Naive thymus-derived CD4-positive, alpha-beta T cell (primary cell): Measurements from ENCODE around the gene STX16. TPM values are rescaled to one million over a fixed set of nuclear protein-coding genes. Genes with fewer than 3 reads are reported as not detected.

Experiments
- ATAC-seq: fragments of 150-1000 bp; cut with Tn5 transposase; 2 replicates; pipeline ENCODE4 v1.10.0; 2021; ENCODE audit warnings: mild to moderate bottlenecking, moderate library complexity
- CTCF ChIA-PET: fragments of 350-600 bp; sonication (Branson Sonifier 250); formaldehyde crosslinking; loops from one replicate; lab custom pipeline; 2021; ENCODE audit warnings: antibody characterized with exemption; lab: Charles Lee
- POLR2A ChIA-PET: fragments of 350-600 bp; sonication (Branson Sonifier 250); formaldehyde crosslinking; loops from one replicate; lab custom pipeline; 2021; ENCODE audit warnings: antibody characterized with exemption, inconsistent platforms; lab: Charles Lee
- DNase-seq, 9 donors: peaks; one replicate each; pipeline versions ENCODE4 v3.0.0 to v3.0.0-alpha.2; 2020 to 2022; ENCODE audit warnings: mixed read lengths in 1 of 9
- H3K27ac ChIP-seq: one replicate; pipeline ENCODE4 v1.7.0; 2013; ENCODE audit warnings: mild to moderate bottlenecking, low read depth, low read length, moderate library complexity
- H3K27me3 ChIP-seq, 2 donors: one replicate each; pipeline ENCODE4 v1.7.0; 2013; ENCODE audit warnings: low read length in 2 of 2, mild to moderate bottlenecking in 2 of 2, moderate library complexity in 2 of 2; ENCODE audit not compliant: control insufficient read depth in 2 of 2, insufficient read depth in 2 of 2
- H3K36me3 ChIP-seq, 3 experiments: 1 replicate in 2 of 3; 2 replicates in 1 of 3; pipeline ENCODE4 v1.7.0; 2013; ENCODE audit warnings: low read length in 3 of 3, mild to moderate bottlenecking in 3 of 3, moderate library complexity in 1 of 3; ENCODE audit not compliant: insufficient read depth in 3 of 3, control insufficient read depth in 2 of 3
- H3K4me1 ChIP-seq, 2 donors: one replicate each; pipeline ENCODE4 v1.7.0; 2013; ENCODE audit warnings: low read length in 2 of 2, mild to moderate bottlenecking in 2 of 2, moderate library complexity in 1 of 2; ENCODE audit not compliant: control insufficient read depth in 2 of 2, insufficient read depth in 2 of 2
- H3K4me3 ChIP-seq: 2 replicates; pipeline ENCODE4 v1.7.0; 2013; ENCODE audit warnings: mild to moderate bottlenecking, low read length
- H3K9me3 ChIP-seq, 3 experiments: 1 replicate in 2 of 3; 2 replicates in 1 of 3; pipeline ENCODE4 v1.7.0; 2013; ENCODE audit warnings: low read length in 3 of 3; ENCODE audit not compliant: control insufficient read depth in 2 of 3
- H3K27ac Mint-ChIP-seq, 9 donors: one replicate each; pipeline ENCODE4 v1.8.0; 2020 to 2022; ENCODE audit warnings: mixed read lengths in 9 of 9, mild to moderate bottlenecking in 8 of 9, moderate library complexity in 5 of 9, inconsistent platforms in 2 of 9
- H3K27me3 Mint-ChIP-seq, 5 donors: one replicate each; pipeline ENCODE4 v1.8.0; 2021 to 2022; ENCODE audit warnings: mixed read lengths in 5 of 5, mild to moderate bottlenecking in 1 of 5
- H3K36me3 Mint-ChIP-seq, 5 donors: one replicate each; pipeline ENCODE4 v1.8.0; 2020 to 2022; ENCODE audit warnings: mixed read lengths in 5 of 5, mild to moderate bottlenecking in 3 of 5, inconsistent platforms in 1 of 5
- H3K4me1 Mint-ChIP-seq, 7 donors: one replicate each; pipeline ENCODE4 v1.8.0; 2020 to 2022; ENCODE audit warnings: mixed read lengths in 7 of 7, mild to moderate bottlenecking in 3 of 7, inconsistent platforms in 1 of 7
- H3K4me3 Mint-ChIP-seq, 10 donors: one replicate each; pipeline ENCODE4 v1.8.0; 2020 to 2022; ENCODE audit warnings: mild to moderate bottlenecking in 10 of 10, mixed read lengths in 10 of 10, moderate library complexity in 6 of 10, inconsistent platforms in 2 of 10
- H3K9me3 Mint-ChIP-seq, 11 donors: one replicate each; pipeline ENCODE4 v1.8.0; 2020 to 2022; ENCODE audit warnings: mixed read lengths in 11 of 11, mild to moderate bottlenecking in 4 of 11, inconsistent platforms in 1 of 11, moderate library complexity in 1 of 11
- intact Hi-C, 2 donors: fragments of 100-400 bp; cut with micrococcal nuclease; formaldehyde crosslinking; loops; one replicate each; pipeline ENCODE4 v1.15.1; 2023
- polyA plus RNA-seq, 2 donors: library from polyadenylated mRNA; unstranded; fragments of 300-500 nt; fragmentation: Illumina TruSeq; gene quantifications; one replicate each; pipeline ENCODE4 v1.2.3, GENCODE V29; 2021
- total RNA-seq, 6 experiments: library from RNA in 5 of 6; stranded (reverse) in 5 of 6; gene quantifications; 1 replicate in 5 of 6; 2 replicates in 1 of 6; pipeline ENCODE4 v1.2.3 and lab custom pipeline; 2021 to 2026

STX16 gene
- total and polyA plus RNA-seq, 7 experiments from 2014 or later: 32.0 to 225 (median 185) TPM

DNA sequence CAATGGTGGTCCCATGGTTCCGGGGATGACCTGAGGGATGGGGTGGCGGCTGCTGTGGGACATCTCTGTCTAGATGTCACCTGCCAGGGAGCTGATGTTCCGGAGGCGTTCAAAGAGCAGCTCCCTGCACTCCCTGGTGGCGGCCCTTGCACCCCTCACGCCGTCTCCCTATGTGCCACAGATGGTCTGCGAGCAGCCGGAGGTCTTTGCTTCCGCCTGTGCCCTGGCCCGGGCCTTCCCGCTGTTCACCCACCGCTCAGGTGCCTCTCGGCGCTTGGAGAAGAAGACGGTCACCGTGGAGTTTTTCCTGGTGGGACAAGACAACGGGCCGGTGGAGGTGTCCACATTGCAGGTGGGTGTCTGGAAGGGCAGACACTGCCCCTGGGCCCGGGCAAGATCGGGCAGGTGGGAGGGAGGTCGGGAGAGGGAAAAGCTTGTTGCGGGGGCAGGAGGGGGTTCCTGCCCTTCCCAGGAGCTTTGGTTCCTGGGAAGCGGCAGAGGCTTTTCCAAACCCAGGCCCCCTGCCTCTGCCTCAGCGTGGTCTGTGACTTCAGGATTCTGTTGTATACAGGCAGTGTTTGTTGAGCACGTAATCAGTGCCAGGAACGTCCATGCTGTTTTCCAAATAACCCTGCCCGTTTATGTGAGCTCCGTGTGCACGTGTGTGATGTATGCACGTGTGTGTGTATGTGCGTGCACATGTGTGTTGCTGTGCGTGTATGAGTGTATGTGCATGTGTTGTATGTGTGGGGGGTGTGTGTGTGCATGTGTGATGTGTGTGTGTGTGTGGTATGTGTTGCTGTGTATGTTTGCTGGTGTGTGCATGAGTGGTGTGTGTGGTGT is 43.4 kb downstream of the STX16 start:
- ATAC-seq (no peak), DNase-seq (no peak)
- intact Hi-C loops: loop anchor here in 1 of 2 donors (5.0 kb wide), 1 partner anchor 212 kb away; no protein-coding TSS in a partner anchor
- POLR2A ChIA-PET: interaction anchor here (0.9 to 6.4 kb wide), 4 partner anchors 34 to 306 kb away, joined by 3 to 57 read pairs (median 13); partner anchors contain the start of genes STX16 and VAPB
- peaks cover 0 to 10% (median 5%) of the 10 kb centered on the region in 5 donors for H3K36me3 Mint-ChIP-seq
- CTCF ChIA-PET: interaction anchor here (0.7 to 0.9 kb wide), 4 partner anchors 42 to 351 kb away, joined by 3 to 4 read pairs (median 3); partner anchors contain the start of gene STX16
- H3K4me1 Mint-ChIP-seq: peaks cover 0 to 19% (median 10%) of the 10 kb centered on the region in 7 donors
- Histone ChIP-seq H3K36me3 (peaks cover 0 to 41% (median 0%) of the 10 kb centered on the region in 3 experiments), H3K9me3 (no peaks in the 10 kb centered on the region), H3K4me3 (no peak overlapping the region), H3K27ac (no peak overlapping the region), H3K4me1 (peaks cover 4 to 7% of the 10 kb centered on the region in 2 donors), H3K27me3 (no peaks in the 10 kb centered on the region)
- peak overlapping the region in 4 of 9 donors; percentile 28 to 83 (median 56) for H3K27ac Mint-ChIP-seq
- H3K9me3 Mint-ChIP-seq: no peaks in the 10 kb centered on the region
- H3K4me3 Mint-ChIP-seq: peak overlapping the region in 8 of 10 donors; percentile 27 to 89 (median 54)
- H3K27me3 Mint-ChIP-seq: no peaks in the 10 kb centered on the region

DNA sequence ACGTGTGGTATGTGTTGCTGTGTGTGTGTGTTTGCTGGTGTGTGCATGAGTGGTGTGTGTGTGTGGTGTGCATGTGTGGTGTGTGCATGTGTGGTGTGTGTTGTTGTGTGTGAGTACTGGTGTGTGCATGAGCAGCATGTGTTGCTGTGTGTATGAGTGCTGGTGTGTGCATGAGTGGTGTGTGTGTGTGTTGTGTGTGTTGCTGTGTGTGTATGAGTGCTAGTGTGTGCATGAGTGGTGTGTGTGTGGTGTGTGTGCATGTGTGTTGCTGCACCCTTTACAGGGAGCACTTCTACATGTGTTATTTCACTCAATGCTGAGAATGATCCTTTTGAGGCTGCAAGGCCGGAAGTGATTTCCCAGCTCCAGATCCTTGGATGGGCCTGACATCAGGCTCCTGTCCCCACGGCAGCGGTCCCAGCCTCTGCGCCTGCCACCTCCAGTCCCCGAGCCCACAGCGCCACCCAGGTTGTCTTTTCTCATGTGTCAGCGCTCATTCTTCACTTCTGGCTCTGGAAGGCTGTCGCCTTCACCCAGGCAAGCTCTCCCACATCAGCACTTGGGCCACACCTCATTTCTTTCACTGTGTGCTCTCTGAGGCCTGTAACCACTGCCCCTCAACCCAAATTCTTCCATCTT is 44.1 kb downstream of the STX16 start:
- Histone ChIP-seq H3K4me3 (no peak overlapping the region), H3K9me3 (no peaks in the 10 kb centered on the region), H3K27me3 (no peaks in the 10 kb centered on the region), H3K27ac (no peak overlapping the region), H3K4me1 (peaks cover 4 to 7% of the 10 kb centered on the region in 2 donors), H3K36me3 (peaks cover 0 to 49% (median 0%) of the 10 kb centered on the region in 3 experiments)
- DNase-seq (no peak), ATAC-seq (no peak)
- CTCF ChIA-PET: no interaction called here
- H3K9me3 Mint-ChIP-seq: no peaks in the 10 kb centered on the region
- H3K4me1 Mint-ChIP-seq: peaks cover 0 to 21% (median 10%) of the 10 kb centered on the region in 7 donors
- intact Hi-C loops: no loop called here
- no peak overlapping the region for H3K4me3 Mint-ChIP-seq
- POLR2A ChIA-PET: interaction anchor here (1.2 to 6.4 kb wide), 3 partner anchors 35 to 45 kb away, joined by 3 to 57 read pairs (median 20); partner anchors contain the start of gene STX16
- no peak overlapping the region for H3K27ac Mint-ChIP-seq
- peaks cover 0 to 11% (median 6%) of the 10 kb centered on the region in 5 donors for H3K36me3 Mint-ChIP-seq
- H3K27me3 Mint-ChIP-seq: no peaks in the 10 kb centered on the region

DNA sequence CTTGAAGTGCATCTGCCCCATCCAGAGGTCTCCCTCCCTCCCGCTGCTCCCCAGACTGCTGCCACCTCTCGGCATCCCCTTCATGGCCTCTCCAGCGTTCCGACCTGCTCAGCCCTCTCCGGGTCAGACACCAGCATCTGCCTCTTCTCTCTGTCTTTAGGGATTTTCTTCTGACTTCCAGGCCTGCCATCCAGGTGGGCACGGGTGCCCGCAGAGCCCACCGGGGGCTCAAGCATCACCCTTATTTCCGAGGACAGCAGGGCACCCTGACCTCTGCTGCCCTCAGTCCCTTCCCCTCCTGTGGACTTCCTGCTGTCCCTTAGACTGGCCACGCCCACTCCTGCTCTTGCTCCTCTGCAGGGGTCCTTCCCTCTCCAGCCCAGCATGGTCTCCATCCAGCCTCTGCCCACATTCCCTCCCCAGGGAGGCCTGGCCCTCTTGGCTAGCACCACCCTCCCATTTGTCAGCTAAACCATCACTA is 44.9 kb downstream of the STX16 start:
- no peak overlapping the region for H3K27ac Mint-ChIP-seq
- no peaks in the 10 kb centered on the region for H3K27me3 ChIP-seq
- peaks cover 0 to 19% (median 10%) of the 10 kb centered on the region in 7 donors for H3K4me1 Mint-ChIP-seq
- H3K9me3 ChIP-seq: no peaks in the 10 kb centered on the region
- H3K9me3 Mint-ChIP-seq: no peaks in the 10 kb centered on the region
- ChIA-PET POLR2A (interaction anchor here (1.2 to 3.8 kb wide), 2 partner anchors 36 to 45 kb away, joined by 3 to 20 read pairs; partner anchors contain the start of gene STX16), CTCF (interaction anchor here (0.9 kb wide), 1 partner anchor 46 kb away, joined by 3 read pairs; no protein-coding TSS in a partner anchor)
- peaks cover 4 to 7% of the 10 kb centered on the region in 2 donors for H3K4me1 ChIP-seq
- intact Hi-C loops: no loop called here
- no peaks in the 10 kb centered on the region for H3K27me3 Mint-ChIP-seq
- DNase-seq: peak in 1 of 9 donors; percentile 8
- peaks cover 0 to 12% (median 10%) of the 10 kb centered on the region in 5 donors for H3K36me3 Mint-ChIP-seq
- ATAC-seq: no peak
- no peak overlapping the region for H3K4me3 Mint-ChIP-seq
- H3K36me3 ChIP-seq: peaks cover 0 to 55% (median 0%) of the 10 kb centered on the region in 3 experiments
- H3K4me3 ChIP-seq: no peak overlapping the region
- no peak overlapping the region for H3K27ac ChIP-seq

DNA sequence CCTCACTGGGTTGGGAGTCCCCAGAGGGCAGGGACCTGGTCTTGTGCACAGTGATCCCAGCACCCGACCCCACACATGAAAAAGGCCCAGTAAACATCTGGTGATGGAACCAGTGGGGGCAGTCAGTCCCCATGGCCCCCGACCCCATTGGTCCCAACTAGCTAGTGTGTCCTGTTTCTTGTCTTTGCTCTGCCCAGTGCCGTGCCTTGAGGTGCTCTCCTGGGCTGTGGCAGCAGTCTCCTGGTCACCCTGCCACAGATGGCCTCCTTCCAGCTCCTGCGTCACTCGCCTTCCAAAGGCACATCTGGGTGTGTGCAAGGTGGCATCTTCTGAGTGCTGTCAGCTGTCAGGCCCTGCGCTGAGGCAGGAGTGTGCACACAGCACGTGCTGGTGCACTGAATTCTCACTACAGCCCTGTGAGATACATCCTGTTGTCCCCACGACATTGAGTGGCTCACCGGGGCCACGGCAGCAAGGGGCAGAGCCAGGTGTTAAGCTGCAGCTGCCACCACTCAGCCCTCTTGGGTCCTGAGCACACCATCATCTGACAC is 45.4 kb downstream of the STX16 start:
- Mint-ChIP-seq H3K4me1 (peaks cover 0 to 18% (median 10%) of the 10 kb centered on the region in 7 donors), H3K27ac (no peak overlapping the region), H3K27me3 (no peaks in the 10 kb centered on the region), H3K36me3 (peaks cover 0 to 12% (median 10%) of the 10 kb centered on the region in 5 donors), H3K4me3 (no peak overlapping the region), H3K9me3 (no peaks in the 10 kb centered on the region)
- Histone ChIP-seq H3K4me1 (peaks cover 4 to 7% of the 10 kb centered on the region in 2 donors), H3K9me3 (no peaks in the 10 kb centered on the region), H3K4me3 (no peak overlapping the region), H3K27me3 (no peaks in the 10 kb centered on the region), H3K36me3 (peaks cover 0 to 57% (median 0%) of the 10 kb centered on the region in 3 experiments), H3K27ac (no peak overlapping the region)
- ATAC-seq (no peak), DNase-seq (peak in 1 of 9 donors; percentile 1)
- intact Hi-C loops: no loop called here
- ChIA-PET POLR2A (interaction anchor here (1.2 kb wide), 1 partner anchor 45 kb away, joined by 3 read pairs; the partner anchor contains the start of gene STX16), CTCF (interaction anchor here (0.9 kb wide), 1 partner anchor 46 kb away, joined by 3 read pairs; no protein-coding TSS in a partner anchor)

DNA sequence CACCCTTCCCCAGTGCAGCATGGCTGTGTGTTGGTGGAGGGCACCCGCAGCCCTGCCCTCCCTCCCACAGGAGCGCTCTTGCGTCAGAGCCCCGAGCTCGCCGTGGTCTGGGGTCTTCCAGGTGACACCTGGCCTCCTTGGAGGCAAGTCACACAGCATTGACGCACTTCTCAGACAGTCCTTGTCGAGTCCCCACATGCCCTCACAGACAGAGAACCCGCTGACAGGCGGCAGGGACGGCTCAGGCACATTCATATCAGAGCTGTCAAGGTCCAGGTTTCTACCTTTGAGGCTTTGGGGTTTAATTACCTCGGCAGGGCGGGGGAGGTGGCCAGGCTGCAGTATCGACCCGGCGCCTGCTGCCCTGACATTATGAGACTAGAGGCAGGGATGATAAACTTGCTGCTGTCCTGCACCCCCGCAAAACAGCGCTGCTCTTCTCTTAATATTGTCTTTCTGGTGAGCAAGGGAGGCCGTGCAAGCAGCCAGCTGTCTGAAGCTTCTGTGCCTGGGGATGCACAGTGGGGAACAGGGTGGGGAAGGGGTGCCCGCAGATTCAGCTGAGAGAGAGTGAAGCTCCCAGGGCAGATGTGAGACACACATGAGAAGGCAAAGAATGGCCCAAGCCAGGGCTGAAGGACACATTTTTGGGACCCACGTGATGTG is 46.3 kb downstream of the STX16 start:
- no peak for DNase-seq
- intact Hi-C loops: no loop called here
- Histone ChIP-seq H3K9me3 (no peaks in the 10 kb centered on the region), H3K4me1 (peaks cover 4 to 7% of the 10 kb centered on the region in 2 donors), H3K4me3 (no peak overlapping the region), H3K27me3 (no peaks in the 10 kb centered on the region), H3K36me3 (peaks cover 0 to 65% (median 0%) of the 10 kb centered on the region in 3 experiments), H3K27ac (no peak overlapping the region)
- ATAC-seq: no peak
- H3K4me1 Mint-ChIP-seq: peaks cover 0 to 15% (median 10%) of the 10 kb centered on the region in 7 donors
- H3K4me3 Mint-ChIP-seq: no peak overlapping the region
- H3K36me3 Mint-ChIP-seq: peaks cover 0 to 14% (median 9%) of the 10 kb centered on the region in 5 donors
- no peaks in the 10 kb centered on the region for H3K9me3 Mint-ChIP-seq
- CTCF ChIA-PET: no interaction called here
- POLR2A ChIA-PET: no interaction called here
- no peaks in the 10 kb centered on the region for H3K27me3 Mint-ChIP-seq
- peak overlapping the region in 3 of 9 donors; percentile 38 to 66 (median 57) for H3K27ac Mint-ChIP-seq
